Activated T-cell treated with anti-CD3 and anti-CD28 coated beads, Interleukin-2, amount 50 U/mL, for 72 hours (primary cell): ENCODE data around the gene MANBA. TPM values are rescaled to one million over a fixed set of nuclear protein-coding genes. Genes with fewer than 3 reads are reported as not detected.
"Not testable (repeated sequence)": the region's sequence is repeated elsewhere in the genome, so short reads cannot be mapped to it uniquely, and the experiment has no call there.

Experiments
- ATAC-seq, 2 donors: fragments of 150-1000 bp; cut with Tn5 transposase; replicated peaks in 1 of 2; 2 replicates each; pipeline ENCODE4 v1.10.0; 2021; ENCODE audit warnings: moderate library complexity in 2 of 2, mild to moderate bottlenecking in 1 of 2
- DNase-seq, 2 donors: peaks; one replicate each; pipeline ENCODE4 v3.0.0; 2021 to 2022; ENCODE audit warnings: mixed read lengths in 1 of 2
- H3K27ac Mint-ChIP-seq: one replicate; pipeline ENCODE4 v1.8.0; 2022; ENCODE audit warnings: mild to moderate bottlenecking, moderate library complexity, mixed read lengths
- H3K27me3 Mint-ChIP-seq: one replicate; pipeline ENCODE4 v1.8.0; 2022; ENCODE audit warnings: low read depth, mixed read lengths
- H3K36me3 Mint-ChIP-seq, 2 donors: one replicate each; pipeline ENCODE4 v1.8.0; 2022; ENCODE audit warnings: mixed read lengths in 2 of 2, mild to moderate bottlenecking in 1 of 2; ENCODE audit not compliant: insufficient read depth in 2 of 2
- H3K4me1 Mint-ChIP-seq: one replicate; pipeline ENCODE4 v1.8.0; 2022; ENCODE audit warnings: low read depth, mixed read lengths
- H3K4me3 Mint-ChIP-seq, 2 donors: one replicate each; pipeline ENCODE4 v1.8.0; 2022; ENCODE audit warnings: mild to moderate bottlenecking in 2 of 2, mixed read lengths in 2 of 2, moderate library complexity in 2 of 2
- H3K9me3 Mint-ChIP-seq, 2 donors: one replicate each; pipeline ENCODE4 v1.8.0; 2022; ENCODE audit warnings: mixed read lengths in 2 of 2
- total RNA-seq, 2 donors: library from RNA; stranded (reverse); gene quantifications; one replicate each; pipeline ENCODE4 v1.2.3, GENCODE V29; 2022

The MANBA gene
- total RNA-seq, 2 donors from 2014 or later, result 14.8 to 16.8 TPM

DNA sequence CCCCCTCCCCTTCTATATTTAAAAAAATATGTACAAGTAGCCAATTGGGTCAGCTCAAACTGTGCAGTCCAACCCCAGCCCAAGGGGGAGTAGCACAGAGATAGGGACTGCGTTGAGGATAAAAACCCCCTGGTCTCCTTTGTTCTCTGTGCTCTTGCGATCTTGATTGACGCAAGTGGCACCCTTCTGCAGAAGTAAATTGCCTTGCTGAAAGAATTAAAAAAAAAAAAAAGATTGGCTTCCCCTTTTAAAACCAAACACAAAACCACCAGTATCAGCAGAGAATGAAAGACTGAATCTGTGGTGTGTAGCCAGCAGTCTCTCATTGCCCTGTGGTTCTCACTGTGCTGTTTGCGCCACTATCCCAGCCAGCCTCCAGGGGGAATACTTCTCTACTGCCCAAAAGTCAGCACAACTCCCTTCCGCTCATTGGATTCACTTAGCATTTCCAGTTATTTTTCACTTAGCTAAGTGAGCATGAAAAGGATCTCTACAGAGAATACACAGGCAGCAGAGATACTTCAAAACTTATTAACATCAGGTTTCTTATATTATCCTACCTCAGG lies 29.7 kb downstream of the MANBA start:
- H3K27me3 Mint-ChIP-seq, result no peaks in the 10 kb centered on the region
- peaks cover 2 to 5% of the 10 kb centered on the region in 2 donors for H3K9me3 Mint-ChIP-seq
- ATAC-seq (no peak), DNase-seq (no peak)
- H3K4me1 Mint-ChIP-seq, result peaks cover 7% of the 10 kb centered on the region
- peaks cover 5 to 10% of the 10 kb centered on the region in 2 donors for H3K36me3 Mint-ChIP-seq
- no peak overlapping the region for H3K27ac Mint-ChIP-seq
- no peak overlapping the region for H3K4me3 Mint-ChIP-seq

DNA sequence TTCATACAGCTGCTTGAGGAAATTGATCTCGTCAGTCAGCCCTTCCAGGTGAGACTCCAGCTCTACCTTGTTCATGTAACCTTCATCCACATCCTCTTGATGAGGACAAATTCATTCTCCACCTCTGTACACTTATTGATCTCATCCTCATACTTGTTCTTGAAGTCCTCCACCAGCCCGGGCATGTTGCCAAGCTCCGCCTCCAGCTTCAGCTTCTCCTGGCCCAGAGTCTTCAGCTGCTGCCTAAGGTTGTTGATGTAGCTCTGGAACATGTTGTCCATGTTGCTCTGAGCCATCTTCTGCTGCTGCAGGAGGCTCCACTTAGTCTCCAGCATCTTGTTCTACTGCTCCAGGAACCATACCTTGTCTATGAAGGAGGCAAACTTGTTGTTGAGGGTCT lies 31.3 kb downstream of the MANBA start:
- H3K27ac Mint-ChIP-seq, result not testable (repeated sequence)

DNA sequence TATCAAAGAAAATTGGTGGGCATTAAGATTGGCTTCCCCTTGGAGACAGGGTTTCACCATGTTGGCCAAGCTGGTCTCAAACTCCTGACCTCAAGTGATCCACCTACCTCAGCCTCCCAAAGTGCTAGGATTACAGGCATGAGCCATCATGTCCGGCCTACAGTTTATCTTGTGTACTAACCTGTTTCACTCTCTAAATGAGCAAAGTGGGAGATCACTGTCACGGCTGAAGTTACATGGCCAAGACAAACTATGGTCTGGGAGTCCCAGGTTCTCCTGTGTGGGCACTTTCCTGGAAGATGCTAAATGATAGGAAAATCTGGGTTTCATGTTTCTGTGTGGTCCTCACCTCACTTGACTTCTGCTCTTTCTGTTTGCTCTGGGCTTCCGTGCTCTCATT lies 33.8 kb downstream of the MANBA start:
- H3K27me3 Mint-ChIP-seq, DNase-seq, H3K4me1 Mint-ChIP-seq, H3K9me3 Mint-ChIP-seq, H3K27ac Mint-ChIP-seq, H3K4me3 Mint-ChIP-seq: not testable (repeated sequence)
- peaks cover 5 to 10% of the 10 kb centered on the region in 2 donors for H3K36me3 Mint-ChIP-seq
- peak in 1 of 2 donors; percentile 47 for ATAC-seq

More for the DNA sequence above, 31.3 kb downstream of the MANBA start:
- not testable (repeated sequence) for ATAC-seq, H3K9me3 Mint-ChIP-seq, H3K4me1 Mint-ChIP-seq, DNase-seq, H3K27me3 Mint-ChIP-seq, H3K4me3 Mint-ChIP-seq
- peaks cover 5 to 10% of the 10 kb centered on the region in 2 donors for H3K36me3 Mint-ChIP-seq

DNA sequence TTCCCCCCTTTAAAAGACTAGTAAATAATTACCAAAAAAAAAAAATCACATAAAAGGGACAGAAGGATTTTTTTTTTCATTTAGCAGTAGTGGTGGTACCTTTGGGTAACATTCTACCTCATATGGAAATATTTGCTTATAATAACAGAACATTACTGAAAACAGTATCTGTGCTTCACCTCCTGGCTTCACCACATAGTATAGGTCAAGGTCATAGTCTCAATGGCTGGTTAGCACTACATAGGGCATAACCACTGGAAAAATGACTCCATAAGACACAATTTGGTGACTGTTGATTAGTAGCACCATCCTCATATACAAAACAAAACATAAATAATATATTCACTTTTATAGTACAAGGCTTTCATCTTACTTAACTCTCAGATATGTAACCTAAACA lies 34.7 kb downstream of the MANBA start:
- H3K27me3 Mint-ChIP-seq, result no peaks in the 10 kb centered on the region
- H3K27ac Mint-ChIP-seq, result peak overlapping the region; percentile 61
- no peaks in the 10 kb centered on the region for H3K4me1 Mint-ChIP-seq
- ATAC-seq, result no peak
- peaks cover 6 to 7% of the 10 kb centered on the region in 2 donors for H3K36me3 Mint-ChIP-seq
- peaks cover 0 to 3% of the 10 kb centered on the region in 2 donors for H3K9me3 Mint-ChIP-seq
- no peak for DNase-seq
- no peak overlapping the region for H3K4me3 Mint-ChIP-seq

DNA sequence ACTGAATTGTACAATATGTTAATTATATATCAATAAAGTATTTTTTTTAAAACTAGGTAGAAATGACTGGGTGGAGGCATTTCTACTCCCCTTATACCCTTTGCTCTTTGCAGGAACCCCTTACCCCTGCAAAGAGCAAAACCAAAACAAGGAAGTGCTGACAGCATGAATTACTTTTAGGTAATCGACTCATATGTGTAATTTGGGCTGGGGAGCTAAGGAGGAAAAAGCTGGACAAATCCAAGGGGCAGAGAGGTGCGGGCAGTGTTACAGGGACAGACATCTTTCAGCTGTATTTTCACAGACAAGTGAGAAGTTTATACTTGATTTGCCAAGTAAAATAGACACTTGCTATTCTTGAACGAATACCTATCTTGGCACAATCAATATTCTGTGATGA lies 35.5 kb downstream of the MANBA start:
- no peaks in the 10 kb centered on the region for H3K27me3 Mint-ChIP-seq
- H3K9me3 Mint-ChIP-seq, result no peaks in the 10 kb centered on the region
- H3K27ac Mint-ChIP-seq, result no peak overlapping the region
- DNase-seq (no peak), ATAC-seq (no peak)
- no peaks in the 10 kb centered on the region for H3K4me1 Mint-ChIP-seq
- H3K4me3 Mint-ChIP-seq, result no peak overlapping the region
- H3K36me3 Mint-ChIP-seq, result peaks cover 0 to 4% of the 10 kb centered on the region in 2 donors

DNA sequence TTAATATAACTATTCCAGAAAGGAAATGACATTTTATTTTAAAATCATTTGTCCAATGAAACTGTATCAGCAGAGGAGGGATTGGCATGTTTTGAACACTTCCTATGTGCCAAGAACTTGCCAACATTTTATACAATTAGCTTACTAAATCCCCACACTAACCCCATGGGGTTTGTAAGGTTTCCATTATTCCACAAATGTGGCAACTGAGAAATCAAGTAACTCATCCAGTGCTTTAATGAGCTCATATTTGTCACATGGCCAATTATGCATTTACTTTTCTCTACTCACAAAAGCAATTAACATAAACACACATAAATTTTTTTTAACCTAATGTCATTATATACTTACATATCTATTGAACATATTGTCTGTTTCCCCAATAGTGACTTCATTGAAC lies 37.3 kb downstream of the MANBA start:
- Mint-ChIP-seq H3K36me3 (peaks cover 4 to 5% of the 10 kb centered on the region in 2 donors), H3K4me3 (no peak overlapping the region), H3K27ac (no peak overlapping the region), H3K9me3 (peaks cover 0 to 2% of the 10 kb centered on the region in 2 donors), H3K4me1 (peaks cover 3% of the 10 kb centered on the region), H3K27me3 (no peaks in the 10 kb centered on the region)
- ATAC-seq (no peak), DNase-seq (no peak)

DNA sequence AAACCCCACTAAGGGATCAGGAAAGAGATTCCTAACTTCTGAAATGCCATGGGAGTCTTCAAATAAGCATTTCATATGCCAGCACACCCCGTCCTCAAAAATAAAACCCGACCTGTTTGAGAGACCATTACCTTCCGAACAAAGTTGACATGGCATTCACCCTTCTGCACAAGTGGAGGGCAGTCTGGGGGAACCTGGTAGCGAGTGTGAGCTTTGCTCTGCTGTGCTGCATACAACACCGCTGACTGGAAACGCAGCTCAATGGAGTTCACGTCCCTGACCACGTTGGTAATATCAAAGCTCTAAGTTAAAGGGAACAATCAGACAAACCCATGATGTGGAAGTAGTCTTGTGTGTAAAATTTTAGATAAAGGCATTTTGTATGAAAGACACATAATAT lies 38.0 kb downstream of the MANBA start:
- H3K9me3 Mint-ChIP-seq, result peaks cover 0 to 4% of the 10 kb centered on the region in 2 donors
- no peak overlapping the region for H3K4me3 Mint-ChIP-seq
- peaks cover 4 to 11% of the 10 kb centered on the region in 2 donors for H3K36me3 Mint-ChIP-seq
- DNase-seq (no peak), ATAC-seq (no peak)
- H3K27ac Mint-ChIP-seq, result no peak overlapping the region
- no peaks in the 10 kb centered on the region for H3K27me3 Mint-ChIP-seq
- peaks cover 8% of the 10 kb centered on the region for H3K4me1 Mint-ChIP-seq

DNA sequence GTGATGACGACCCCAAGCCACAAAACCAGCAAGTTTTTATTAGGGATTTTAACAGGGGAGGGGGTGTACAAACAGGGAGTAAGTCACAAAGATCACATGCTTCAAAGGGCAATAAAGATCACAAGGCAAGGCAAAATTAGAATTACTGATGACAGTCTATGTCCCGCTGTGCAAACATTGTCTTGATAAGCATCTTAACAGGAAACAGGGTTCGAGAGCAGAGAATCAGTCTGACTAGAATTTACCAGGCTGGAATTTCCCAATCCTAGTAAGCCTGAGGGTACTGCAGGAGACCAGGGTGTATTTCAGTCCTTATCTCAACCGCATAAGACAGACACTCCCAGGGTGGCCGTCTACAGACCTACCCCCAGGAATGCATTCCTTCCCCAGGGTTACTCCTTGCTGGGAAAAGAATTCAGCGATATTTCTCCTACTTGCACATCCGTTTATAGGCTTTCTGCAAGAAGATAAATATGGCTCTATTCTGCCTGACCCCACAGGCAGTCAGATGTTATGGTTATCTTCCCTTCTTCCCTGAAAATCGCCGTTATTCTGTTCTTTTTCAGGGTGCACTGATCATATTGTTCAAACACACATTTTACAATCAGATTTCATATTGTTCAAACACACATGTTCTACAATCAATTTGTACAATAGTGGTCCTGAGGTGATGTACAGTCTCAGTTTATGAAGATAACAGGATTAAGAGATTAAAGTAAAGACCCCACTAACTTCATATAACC lies 41.8 kb downstream of the MANBA start:
- H3K9me3 Mint-ChIP-seq, DNase-seq, H3K4me1 Mint-ChIP-seq, H3K27me3 Mint-ChIP-seq, H3K4me3 Mint-ChIP-seq, ATAC-seq, H3K27ac Mint-ChIP-seq: not testable (repeated sequence)
- peaks cover 4 to 11% of the 10 kb centered on the region in 2 donors for H3K36me3 Mint-ChIP-seq

DNA sequence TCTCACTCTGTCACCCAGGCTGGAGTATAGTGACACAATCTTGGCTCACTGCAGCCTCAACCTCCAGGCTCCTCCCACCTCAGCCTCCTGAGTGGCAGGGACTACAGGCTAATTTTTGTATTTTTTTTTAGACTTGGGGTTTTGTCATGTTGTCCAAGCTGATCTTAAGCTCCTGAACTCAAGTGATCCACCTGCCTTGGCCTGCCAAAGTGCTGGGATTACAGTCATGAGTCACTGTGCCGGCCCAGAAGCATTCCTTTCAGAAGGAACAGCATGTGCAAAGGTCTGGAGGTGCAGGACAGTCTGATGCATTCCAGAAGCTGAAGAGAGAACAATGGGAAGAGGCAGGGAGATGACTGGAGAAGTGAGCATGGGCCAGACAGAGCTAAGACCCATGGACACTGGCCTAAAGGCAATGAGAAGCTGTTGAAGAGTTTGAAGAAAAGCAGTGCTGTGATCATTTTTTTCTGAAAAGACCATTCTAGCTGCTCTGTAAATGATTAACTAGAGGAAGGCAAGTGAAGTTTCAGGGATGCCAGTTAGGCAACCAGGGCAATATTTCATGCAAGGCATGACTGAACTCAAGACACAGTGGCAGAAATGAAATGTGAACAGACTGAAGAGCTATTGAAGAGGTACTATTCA lies 43.2 kb downstream of the MANBA start:
- peaks cover 0 to 4% of the 10 kb centered on the region in 2 donors for H3K9me3 Mint-ChIP-seq
- H3K4me1 Mint-ChIP-seq, result peaks cover 8% of the 10 kb centered on the region
- H3K27ac Mint-ChIP-seq, result no peak overlapping the region
- H3K27me3 Mint-ChIP-seq, result no peaks in the 10 kb centered on the region
- H3K36me3 Mint-ChIP-seq, result peaks cover 4 to 11% of the 10 kb centered on the region in 2 donors
- DNase-seq (no peak), ATAC-seq (peak in 1 of 2 donors; percentile 21)
- no peak overlapping the region for H3K4me3 Mint-ChIP-seq

DNA sequence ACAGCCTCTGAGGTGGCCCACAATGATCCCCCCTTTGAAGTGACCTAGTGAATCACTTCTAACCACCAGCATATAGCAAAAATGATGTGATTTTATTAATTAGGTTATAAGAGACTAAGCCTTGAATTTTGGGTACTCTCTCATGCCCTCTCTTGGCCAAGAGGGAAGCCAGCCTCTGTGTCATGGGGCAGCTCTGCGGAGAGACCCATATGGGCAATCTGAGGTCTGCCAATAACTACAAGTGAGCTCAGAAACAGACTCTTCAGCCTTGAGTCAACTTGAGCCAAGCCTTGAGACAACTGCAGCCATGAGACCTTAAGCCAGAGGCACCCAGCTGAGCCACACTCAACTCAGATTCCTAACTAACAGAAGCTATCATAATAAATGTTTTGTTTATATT lies 45.7 kb downstream of the MANBA start:
- DNase-seq, result no peak
- H3K36me3 Mint-ChIP-seq, result peaks cover 4 to 9% of the 10 kb centered on the region in 2 donors
- H3K4me3 Mint-ChIP-seq, result no peak overlapping the region
- H3K4me1 Mint-ChIP-seq, result peaks cover 8% of the 10 kb centered on the region
- peaks cover 0 to 4% of the 10 kb centered on the region in 2 donors for H3K9me3 Mint-ChIP-seq
- ATAC-seq, result no peak
- H3K27ac Mint-ChIP-seq, result no peak overlapping the region
- H3K27me3 Mint-ChIP-seq, result no peaks in the 10 kb centered on the region

DNA sequence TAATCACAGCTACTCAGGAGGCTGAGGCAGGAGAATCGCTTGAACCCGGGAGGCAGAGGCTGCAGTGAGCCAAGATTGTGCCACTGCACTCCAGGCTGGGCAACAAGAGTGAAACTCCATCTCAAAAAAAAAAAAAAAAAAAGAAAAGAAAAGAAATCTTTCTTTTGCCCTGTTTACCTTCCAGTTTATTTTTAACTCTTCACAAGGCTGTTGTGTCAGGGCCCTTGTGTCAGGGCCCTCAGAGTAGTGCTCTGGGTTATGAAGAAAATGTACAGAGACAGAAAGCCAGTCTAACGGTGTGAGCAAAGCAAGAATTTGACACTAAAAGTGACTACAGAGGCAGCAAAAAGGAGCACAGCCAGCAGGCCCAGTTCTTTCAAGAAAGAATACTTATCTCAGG lies 47.0 kb downstream of the MANBA start:
- not testable (repeated sequence) for ATAC-seq, H3K9me3 Mint-ChIP-seq, H3K4me1 Mint-ChIP-seq, H3K27me3 Mint-ChIP-seq, H3K4me3 Mint-ChIP-seq, H3K27ac Mint-ChIP-seq, H3K36me3 Mint-ChIP-seq, DNase-seq

DNA sequence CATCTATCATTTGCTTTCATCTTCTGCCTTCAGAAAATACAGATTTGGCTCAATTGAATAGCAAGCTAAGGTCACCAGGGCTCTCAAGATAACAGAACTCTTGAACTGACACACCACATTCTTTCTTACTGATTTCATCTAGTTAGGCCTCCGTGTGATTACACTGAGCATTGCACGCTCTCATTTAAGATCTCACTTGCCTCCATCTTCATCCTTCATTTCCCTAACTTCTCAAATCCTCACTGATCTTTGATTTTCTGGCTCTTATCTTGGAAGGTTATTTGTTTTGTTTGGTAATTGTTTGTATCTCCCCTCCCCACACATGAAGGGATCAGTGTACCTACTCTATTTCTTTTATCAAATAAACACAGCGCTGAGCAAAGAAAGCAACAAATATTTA lies 47.7 kb downstream of the MANBA start:
- peaks cover 0 to 2% of the 10 kb centered on the region in 2 donors for H3K36me3 Mint-ChIP-seq
- no peak overlapping the region for H3K27ac Mint-ChIP-seq

DNA sequence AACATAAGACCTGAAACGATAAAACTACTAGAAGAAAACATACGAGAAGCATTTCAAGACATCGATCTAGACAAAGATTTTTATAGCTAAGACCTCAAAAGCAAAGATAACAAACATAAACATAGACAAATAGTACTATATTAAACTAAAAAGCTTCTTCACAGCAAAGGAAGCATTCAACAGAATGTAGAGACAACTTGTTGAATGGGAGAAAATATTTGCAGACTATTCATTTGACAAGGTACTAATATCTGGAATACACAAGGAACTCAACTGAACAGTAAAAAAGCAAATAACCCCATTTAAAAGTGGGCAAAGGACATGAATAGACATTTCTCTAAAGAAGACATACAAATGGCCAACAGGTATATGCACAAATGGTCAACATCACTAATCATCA lies 49.8 kb downstream of the MANBA start:
- H3K27ac Mint-ChIP-seq, result no peak overlapping the region
- no peaks in the 10 kb centered on the region for H3K4me1 Mint-ChIP-seq
- H3K9me3 Mint-ChIP-seq, result peaks cover 0 to 6% of the 10 kb centered on the region in 2 donors
- ATAC-seq (no peak), DNase-seq (no peak)
- peaks cover 0 to 12% of the 10 kb centered on the region in 2 donors for H3K36me3 Mint-ChIP-seq
- no peaks in the 10 kb centered on the region for H3K27me3 Mint-ChIP-seq
- no peak overlapping the region for H3K4me3 Mint-ChIP-seq

More for the DNA sequence above, 47.7 kb downstream of the MANBA start:
- H3K27me3 Mint-ChIP-seq, result no peaks in the 10 kb centered on the region
- H3K4me1 Mint-ChIP-seq, result peaks cover under 1% of the 10 kb centered on the region
- no peak overlapping the region for H3K4me3 Mint-ChIP-seq
- no peaks in the 10 kb centered on the region for H3K9me3 Mint-ChIP-seq
- ATAC-seq, result no peak
- DNase-seq, result no peak
